ENCODE data around the gene UGGT2.
"Not testable (repeated sequence)": the region's sequence is repeated elsewhere in the genome, so short reads cannot be mapped to it uniquely, and the experiment has no call there.

GRCh38 chr13:95845656-95846055 lies 207.5 kb downstream of the UGGT2 start:
- TF ChIP-seq, protein P1, sequence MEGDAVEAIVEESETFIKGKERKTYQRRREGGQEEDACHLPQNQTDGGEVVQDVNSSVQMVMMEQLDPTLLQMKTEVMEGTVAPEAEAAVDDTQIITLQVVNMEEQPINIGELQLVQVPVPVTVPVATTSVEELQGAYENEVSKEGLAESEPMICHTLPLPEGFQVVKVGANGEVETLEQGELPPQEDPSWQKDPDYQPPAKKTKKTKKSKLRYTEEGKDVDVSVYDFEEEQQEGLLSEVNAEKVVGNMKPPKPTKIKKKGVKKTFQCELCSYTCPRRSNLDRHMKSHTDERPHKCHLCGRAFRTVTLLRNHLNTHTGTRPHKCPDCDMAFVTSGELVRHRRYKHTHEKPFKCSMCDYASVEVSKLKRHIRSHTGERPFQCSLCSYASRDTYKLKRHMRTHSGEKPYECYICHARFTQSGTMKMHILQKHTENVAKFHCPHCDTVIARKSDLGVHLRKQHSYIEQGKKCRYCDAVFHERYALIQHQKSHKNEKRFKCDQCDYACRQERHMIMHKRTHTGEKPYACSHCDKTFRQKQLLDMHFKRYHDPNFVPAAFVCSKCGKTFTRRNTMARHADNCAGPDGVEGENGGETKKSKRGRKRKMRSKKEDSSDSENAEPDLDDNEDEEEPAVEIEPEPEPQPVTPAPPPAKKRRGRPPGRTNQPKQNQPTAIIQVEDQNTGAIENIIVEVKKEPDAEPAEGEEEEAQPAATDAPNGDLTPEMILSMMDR (IDR thresholded peaks at IDR 0.05), result not testable (repeated sequence)
- TF ChIP-seq EZH2 (IDR thresholded peaks at IDR 0.05; ENCODE audit: borderline replicate concordance, insufficient read depth, low read depth, low read length, poor library complexity, severe bottlenecking), result not testable (repeated sequence)
